Measurements from ENCODE around the gene ROBO1. TPM values are rescaled to one million over a fixed set of nuclear protein-coding genes. Genes with fewer than 3 reads are reported as not detected.

ROBO1 gene
- total and polyA plus RNA-seq, 2 donors (not counting 3 experiments of a cell fraction or from before 2014, with no cell fraction given), result 5.9 to 14.2 TPM

DNA sequence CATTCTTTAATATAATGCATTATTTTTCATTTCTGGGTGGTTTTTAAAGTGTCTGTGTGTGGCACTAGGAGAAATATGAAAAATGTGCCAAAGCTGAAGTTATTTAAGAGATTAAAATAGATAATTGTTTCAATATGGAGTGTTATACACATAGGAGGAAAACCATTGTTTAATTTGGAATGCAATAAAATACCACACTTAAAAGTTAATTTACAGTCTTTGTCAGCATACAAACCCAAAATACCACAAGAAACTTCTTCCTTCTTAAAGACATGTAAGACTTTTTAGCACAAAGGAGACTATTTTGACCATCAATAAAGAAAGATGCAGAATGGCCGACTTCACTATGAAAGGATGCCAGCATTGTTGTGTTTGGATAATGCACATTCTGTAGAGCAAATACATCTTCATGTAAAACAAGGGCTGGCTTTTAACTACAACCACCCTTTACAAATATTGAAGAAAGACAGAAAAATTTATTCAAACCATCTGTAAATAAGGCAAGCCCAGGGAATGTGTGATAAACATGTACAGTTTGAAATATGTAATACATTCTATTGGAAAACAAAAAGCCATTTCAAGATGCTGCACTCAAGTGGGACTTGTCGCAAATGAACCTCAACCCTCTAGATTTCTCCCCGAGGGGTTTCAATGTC lies 1146.6 kb downstream of the ROBO1 start:
- Histone ChIP-seq H3K79me2 (ENCODE audit: control insufficient read depth, insufficient read depth, low read length) (no peaks in the 10 kb centered on the region), H3K27ac (ENCODE audit: insufficient read depth, low read depth, low read length) (no peak overlapping the region), H4K20me1 (replicated peaks; ENCODE audit: control insufficient read depth, extremely low read depth, insufficient read depth, low read length) (no peaks in the 10 kb centered on the region), H3K27me3 (ENCODE audit: control insufficient read depth in 2 of 2, insufficient read depth in 2 of 2, low read length in 2 of 2) (no peaks in the 10 kb centered on the region), H3K4me3 (replicated peaks in 1 of 3; ENCODE audit: insufficient read depth in 1 of 3, low read depth in 1 of 3, low read length in 3 of 3) (no peak overlapping the region), H2AFZ (ENCODE audit: low read depth, low read length) (no peak overlapping the region), H3K4me2 (ENCODE audit: insufficient read depth, low read length) (no peak overlapping the region), H3K9ac (replicated peaks; ENCODE audit: extremely low read depth, insufficient read depth, low read length) (no peak overlapping the region), H3K36me3 (ENCODE audit: control insufficient read depth in 2 of 2, extremely low read depth in 1 of 2, insufficient read depth in 2 of 2, low read length in 2 of 2) (no peaks in the 10 kb centered on the region), H3K9me1 (replicated peaks; ENCODE audit: control insufficient read depth, extremely low read depth, insufficient read depth, low read length) (no peaks in the 10 kb centered on the region), H3K4me1 (ENCODE audit: control insufficient read depth, extremely low read depth, insufficient read depth, low read length) (no peaks in the 10 kb centered on the region), H3K9me3 (replicated peaks; ENCODE audit: control insufficient read depth, insufficient read depth, low read length) (no peaks in the 10 kb centered on the region)
- BruUV-seq (replicated peaks), result no TSS peak
- FAIRE-seq, result no peak
- DNase-seq (ENCODE audit: low read depth, low spot score), result no peak
- intact Hi-C loops (cut with micrococcal nuclease) (no loop called here), dilution Hi-C loops (cut with MboI; ENCODE audit: extremely low pct_ligation_motif_present, low sequenced_read_pairs) (no loop called here)
- CTCF ChIA-PET, result no interaction called here
- no peak for TF ChIP-seq EZH2 (IDR thresholded peaks at IDR 0.05; ENCODE audit: borderline replicate concordance, low read depth, low read length, severe bottlenecking)
- POLR2A ChIA-PET, result no interaction called here

DNA sequence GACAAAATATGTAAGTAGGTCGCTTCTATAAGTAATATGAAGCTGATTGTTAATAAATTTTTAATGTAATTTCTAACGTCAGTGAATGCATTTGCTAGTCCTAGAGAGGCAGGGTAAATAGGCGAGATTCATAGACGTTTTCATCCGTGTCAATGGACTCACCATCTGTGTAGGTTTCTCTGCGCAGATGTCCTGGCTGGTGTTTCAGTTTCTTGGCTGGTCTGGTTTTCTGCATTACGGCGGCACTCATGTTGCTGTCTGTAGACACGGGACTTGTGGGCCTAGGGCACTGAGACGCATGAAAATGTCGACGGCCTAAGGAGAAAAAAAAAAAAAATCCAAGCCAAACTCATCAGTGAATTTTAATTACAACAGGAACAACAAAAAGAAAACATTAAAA lies 1153.3 kb downstream of the ROBO1 start:
- Histone ChIP-seq H2AFZ (ENCODE audit: low read depth, low read length) (no peak overlapping the region), H3K4me1 (ENCODE audit: control insufficient read depth, extremely low read depth, insufficient read depth, low read length) (no peaks in the 10 kb centered on the region), H3K4me3 (replicated peaks in 1 of 3; ENCODE audit: insufficient read depth in 1 of 3, low read depth in 1 of 3, low read length in 3 of 3) (no peak overlapping the region), H3K9ac (replicated peaks; ENCODE audit: extremely low read depth, insufficient read depth, low read length) (no peak overlapping the region), H3K9me3 (replicated peaks; ENCODE audit: control insufficient read depth, insufficient read depth, low read length) (no peaks in the 10 kb centered on the region), H3K27me3 (ENCODE audit: control insufficient read depth in 2 of 2, insufficient read depth in 2 of 2, low read length in 2 of 2) (no peaks in the 10 kb centered on the region), H3K4me2 (ENCODE audit: insufficient read depth, low read length) (no peak overlapping the region), H3K27ac (ENCODE audit: insufficient read depth, low read depth, low read length) (no peak overlapping the region), H4K20me1 (replicated peaks; ENCODE audit: control insufficient read depth, extremely low read depth, insufficient read depth, low read length) (no peaks in the 10 kb centered on the region), H3K36me3 (ENCODE audit: control insufficient read depth in 2 of 2, extremely low read depth in 1 of 2, insufficient read depth in 2 of 2, low read length in 2 of 2) (no peaks in the 10 kb centered on the region), H3K79me2 (ENCODE audit: control insufficient read depth, insufficient read depth, low read length) (no peaks in the 10 kb centered on the region), H3K9me1 (replicated peaks; ENCODE audit: control insufficient read depth, extremely low read depth, insufficient read depth, low read length) (no peaks in the 10 kb centered on the region)
- dilution Hi-C loops (cut with MboI; ENCODE audit: extremely low pct_ligation_motif_present, low sequenced_read_pairs) (no loop called here), intact Hi-C loops (cut with micrococcal nuclease) (no loop called here)
- BruUV-seq (replicated peaks), result no TSS peak
- DNase-seq (ENCODE audit: low read depth, low spot score) (no peak), FAIRE-seq (no peak)
- ChIA-PET CTCF (interaction anchor here (1.4 to 1.9 kb wide), 2 partner anchors 31 kb away, joined by 6 read pairs; no protein-coding TSS in a partner anchor), POLR2A (no interaction called here)
- TF ChIP-seq, protein P1, sequence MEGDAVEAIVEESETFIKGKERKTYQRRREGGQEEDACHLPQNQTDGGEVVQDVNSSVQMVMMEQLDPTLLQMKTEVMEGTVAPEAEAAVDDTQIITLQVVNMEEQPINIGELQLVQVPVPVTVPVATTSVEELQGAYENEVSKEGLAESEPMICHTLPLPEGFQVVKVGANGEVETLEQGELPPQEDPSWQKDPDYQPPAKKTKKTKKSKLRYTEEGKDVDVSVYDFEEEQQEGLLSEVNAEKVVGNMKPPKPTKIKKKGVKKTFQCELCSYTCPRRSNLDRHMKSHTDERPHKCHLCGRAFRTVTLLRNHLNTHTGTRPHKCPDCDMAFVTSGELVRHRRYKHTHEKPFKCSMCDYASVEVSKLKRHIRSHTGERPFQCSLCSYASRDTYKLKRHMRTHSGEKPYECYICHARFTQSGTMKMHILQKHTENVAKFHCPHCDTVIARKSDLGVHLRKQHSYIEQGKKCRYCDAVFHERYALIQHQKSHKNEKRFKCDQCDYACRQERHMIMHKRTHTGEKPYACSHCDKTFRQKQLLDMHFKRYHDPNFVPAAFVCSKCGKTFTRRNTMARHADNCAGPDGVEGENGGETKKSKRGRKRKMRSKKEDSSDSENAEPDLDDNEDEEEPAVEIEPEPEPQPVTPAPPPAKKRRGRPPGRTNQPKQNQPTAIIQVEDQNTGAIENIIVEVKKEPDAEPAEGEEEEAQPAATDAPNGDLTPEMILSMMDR (IDR thresholded peaks at IDR 0.05; ENCODE audit: extremely low read depth in 1 of 2, insufficient read depth in 1 of 2, low read depth in 1 of 2, low read length in 2 of 2), result no peak
- no peak for TF ChIP-seq POLR2AphosphoS5 (IDR thresholded peaks at IDR 0.05; ENCODE audit: insufficient read depth, low read depth, low read length)
- TF ChIP-seq, protein P2, sequence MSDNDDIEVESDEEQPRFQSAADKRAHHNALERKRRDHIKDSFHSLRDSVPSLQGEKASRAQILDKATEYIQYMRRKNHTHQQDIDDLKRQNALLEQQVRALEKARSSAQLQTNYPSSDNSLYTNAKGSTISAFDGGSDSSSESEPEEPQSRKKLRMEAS (IDR thresholded peaks at IDR 0.05; ENCODE audit: insufficient read depth, insufficient read length), result no peak
- TF ChIP-seq JUN (IDR thresholded peaks at IDR 0.05; ENCODE audit: borderline replicate concordance, insufficient read depth, insufficient read length, low read depth), result no peak
- no peak for TF ChIP-seq FOS (IDR thresholded peaks at IDR 0.05; ENCODE audit: borderline replicate concordance, insufficient read depth, low read length)
- TF ChIP-seq EZH2 (IDR thresholded peaks at IDR 0.05; ENCODE audit: borderline replicate concordance, low read depth, low read length, severe bottlenecking), result no peak
- TF ChIP-seq MYC (IDR thresholded peaks at IDR 0.05; ENCODE audit: low read depth, low read length), result no peak
- no peak for TF ChIP-seq POLR2A (IDR thresholded peaks at IDR 0.05; ENCODE audit: low read depth, low read length)
- no peak for TF ChIP-seq GATA2 (IDR thresholded peaks at IDR 0.05; ENCODE audit: insufficient read depth, insufficient read length, low read depth, low read length)

Measured in endothelial cell of umbilical vein (primary cell).